Prostate gland (tissue), 2 donors: ENCODE results near the gene FOXP1. TPM values are rescaled to one million over a fixed set of nuclear protein-coding genes. Genes with fewer than 3 reads are reported as not detected.

Experiments used
- DNase-seq: peaks from one replicate; pipeline ENCODE4 v3.0.0-alpha.2; 2019; ENCODE audit warnings: low spot score
- H3K27ac ChIP-seq, 2 donors: fragments of 200-600 bp; sonication (generic); 2 replicates each; pipeline ENCODE4 v1.5.1; 2017 to 2019
- H3K27me3 ChIP-seq: fragments of 200-600 bp; sonication (generic); replicated peaks from 2 replicates; pipeline ENCODE4 v1.5.1; 2019; ENCODE audit not compliant: insufficient read depth
- H3K36me3 ChIP-seq, 2 donors: fragments of 200-600 bp; sonication (generic); 1 replicate in 1 of 2; 2 replicates in 1 of 2; pipeline versions ENCODE4 v1.5.1 to v1.8.1; 2017 to 2019
- H3K4me1 ChIP-seq: fragments of 200-600 bp; sonication (generic); replicated peaks from 2 replicates; pipeline ENCODE4 v1.5.1; 2019
- H3K4me3 ChIP-seq, 2 donors: fragments of 200-600 bp; sonication (generic); 2 replicates each; pipeline ENCODE4 v1.5.1; 2017 to 2019
- H3K9me3 ChIP-seq: fragments of 200-600 bp; sonication (generic); 2 replicates; pipeline ENCODE4 v1.5.1; 2017
- POLR2A ChIP-seq: fragments of 450-650 bp; IDR thresholded peaks from one replicate; pipeline ENCODE4 v1.6.1; 2016; ENCODE audit warnings: antibody characterized with exemption, mild to moderate bottlenecking
- POLR2AphosphoS5 ChIP-seq: sonication (generic); formaldehyde crosslinking; IDR thresholded peaks from one replicate; pipeline ENCODE4 v1.6.1; 2017; ENCODE audit warnings: antibody characterized with exemption
- WGBS: methylation state at CpG from one replicate; pipeline ENCODE4 v1.1.5; 2018; 5-methylcytosine and 5-hydroxymethylcytosine counted together
- intact Hi-C: fragments of 100-400 bp; cut with DNase I; formaldehyde crosslinking; loops from one replicate; pipeline ENCODE4 v1.14.2; 2022
- total RNA-seq, 2 donors: library from RNA; depleted of rRNA; stranded (reverse); fragments of >200 nt; gene quantifications; one replicate each; pipeline ENCODE4 v1.1.0, GENCODE V29; 2016
- TF ChIP-seq, protein P1 (sequence below), 4 experiments: fragments of 200-600 bp in 2 of 4; fragments of 450-650 bp in 2 of 4; sonication (generic) in 2 of 4; IDR thresholded peaks; 1 replicate in 3 of 4; 2 replicates in 1 of 4; pipeline ENCODE4 v1.5.1; 2016 to 2019; ENCODE audit warnings: antibody characterized with exemption in 4 of 4, mild to moderate bottlenecking in 2 of 4, moderate library complexity in 2 of 4

FOXP1 gene
- total RNA-seq, 2 donors from 2014 or later = 133 to 156 TPM

DNA sequence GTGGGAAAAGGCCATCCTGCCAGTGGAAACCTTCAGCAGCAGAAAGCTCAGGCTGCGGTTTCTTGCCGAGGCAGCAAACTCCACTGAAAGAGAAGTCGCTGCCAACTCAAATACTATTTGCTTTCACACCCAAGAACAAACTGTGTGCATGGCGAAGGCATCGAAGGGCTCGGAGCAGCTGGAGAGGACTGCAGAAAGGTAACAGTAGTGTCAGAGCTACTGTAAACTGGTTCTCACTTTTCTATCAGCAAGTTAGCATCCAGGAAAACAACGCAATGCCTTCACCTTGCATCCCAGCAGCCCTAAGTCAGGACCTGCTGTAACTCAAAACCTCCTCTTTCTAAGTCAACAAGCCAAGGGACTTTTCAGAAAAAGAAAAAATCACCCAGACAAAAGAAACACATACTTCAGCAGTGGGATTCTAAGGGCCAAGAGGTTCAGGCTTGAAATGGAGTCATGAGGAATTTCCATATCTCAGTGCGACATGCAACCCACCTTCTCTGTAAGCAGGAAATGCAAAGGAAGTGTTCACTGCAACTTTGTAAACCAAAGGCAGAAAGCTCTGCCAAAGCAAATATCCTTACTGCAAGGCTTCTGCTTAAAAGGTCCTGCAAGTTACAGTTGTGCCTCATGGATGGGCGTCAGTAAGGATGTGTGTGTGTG lies 193.5 kb downstream of the FOXP1 start:
- H3K4me1 ChIP-seq = peaks cover 6% of the 10 kb centered on the region
- DNase-seq = peak; percentile 79

DNA sequence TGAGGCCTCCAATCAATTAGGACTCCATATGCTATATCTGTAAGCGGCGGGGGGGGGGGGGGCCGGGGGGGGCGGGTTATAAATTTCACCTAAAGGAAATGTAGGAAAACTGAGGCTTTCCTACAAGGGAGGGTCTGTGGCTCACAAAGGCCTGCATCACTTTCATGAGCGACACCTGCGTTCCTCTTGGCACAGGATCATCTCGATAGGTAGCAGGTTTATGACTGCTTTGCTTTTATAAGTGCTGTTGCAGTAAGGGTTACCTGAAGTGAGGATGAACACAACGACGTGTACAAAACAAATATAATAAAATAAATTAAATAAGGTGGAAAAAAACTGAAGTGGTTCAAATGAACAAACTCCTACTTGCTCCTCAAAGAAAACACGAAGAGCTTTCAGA lies 194.3 kb downstream of the FOXP1 start:
- intact Hi-C loops = no loop called here
- no peak for DNase-seq
- H3K4me1 ChIP-seq = peaks cover 6% of the 10 kb centered on the region
- H3K27ac ChIP-seq = no peak overlapping the region
- no peak for TF ChIP-seq POLR2A
- TF ChIP-seq, protein P1, sequence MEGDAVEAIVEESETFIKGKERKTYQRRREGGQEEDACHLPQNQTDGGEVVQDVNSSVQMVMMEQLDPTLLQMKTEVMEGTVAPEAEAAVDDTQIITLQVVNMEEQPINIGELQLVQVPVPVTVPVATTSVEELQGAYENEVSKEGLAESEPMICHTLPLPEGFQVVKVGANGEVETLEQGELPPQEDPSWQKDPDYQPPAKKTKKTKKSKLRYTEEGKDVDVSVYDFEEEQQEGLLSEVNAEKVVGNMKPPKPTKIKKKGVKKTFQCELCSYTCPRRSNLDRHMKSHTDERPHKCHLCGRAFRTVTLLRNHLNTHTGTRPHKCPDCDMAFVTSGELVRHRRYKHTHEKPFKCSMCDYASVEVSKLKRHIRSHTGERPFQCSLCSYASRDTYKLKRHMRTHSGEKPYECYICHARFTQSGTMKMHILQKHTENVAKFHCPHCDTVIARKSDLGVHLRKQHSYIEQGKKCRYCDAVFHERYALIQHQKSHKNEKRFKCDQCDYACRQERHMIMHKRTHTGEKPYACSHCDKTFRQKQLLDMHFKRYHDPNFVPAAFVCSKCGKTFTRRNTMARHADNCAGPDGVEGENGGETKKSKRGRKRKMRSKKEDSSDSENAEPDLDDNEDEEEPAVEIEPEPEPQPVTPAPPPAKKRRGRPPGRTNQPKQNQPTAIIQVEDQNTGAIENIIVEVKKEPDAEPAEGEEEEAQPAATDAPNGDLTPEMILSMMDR (IDR thresholded peaks at IDR 0.05) = no peak
- no peak for TF ChIP-seq POLR2AphosphoS5
- no peak overlapping the region for H3K4me3 ChIP-seq
- H3K9me3 ChIP-seq = no peaks in the 10 kb centered on the region
- H3K27me3 ChIP-seq = no peaks in the 10 kb centered on the region
- H3K36me3 ChIP-seq = no peaks in the 10 kb centered on the region
- WGBS = 36% methylated on average over 10 of the region's 10 CpGs

More for the DNA sequence above, 193.5 kb downstream of the FOXP1 start:
- H3K9me3 ChIP-seq = no peaks in the 10 kb centered on the region
- H3K27ac ChIP-seq = peak overlapping the region in 1 of 2 donors; percentile 15
- intact Hi-C loops = no loop called here
- no peaks in the 10 kb centered on the region for H3K27me3 ChIP-seq
- no peak overlapping the region for H3K4me3 ChIP-seq
- TF ChIP-seq POLR2A (no peak), POLR2AphosphoS5 (peak; percentile 82)
- TF ChIP-seq, protein P1 (IDR thresholded peaks at IDR 0.05) = no peak
- whole genome bisulfite sequencing = 7% methylated on average over 9 of the region's 9 CpGs
- no peaks in the 10 kb centered on the region for H3K36me3 ChIP-seq

DNA sequence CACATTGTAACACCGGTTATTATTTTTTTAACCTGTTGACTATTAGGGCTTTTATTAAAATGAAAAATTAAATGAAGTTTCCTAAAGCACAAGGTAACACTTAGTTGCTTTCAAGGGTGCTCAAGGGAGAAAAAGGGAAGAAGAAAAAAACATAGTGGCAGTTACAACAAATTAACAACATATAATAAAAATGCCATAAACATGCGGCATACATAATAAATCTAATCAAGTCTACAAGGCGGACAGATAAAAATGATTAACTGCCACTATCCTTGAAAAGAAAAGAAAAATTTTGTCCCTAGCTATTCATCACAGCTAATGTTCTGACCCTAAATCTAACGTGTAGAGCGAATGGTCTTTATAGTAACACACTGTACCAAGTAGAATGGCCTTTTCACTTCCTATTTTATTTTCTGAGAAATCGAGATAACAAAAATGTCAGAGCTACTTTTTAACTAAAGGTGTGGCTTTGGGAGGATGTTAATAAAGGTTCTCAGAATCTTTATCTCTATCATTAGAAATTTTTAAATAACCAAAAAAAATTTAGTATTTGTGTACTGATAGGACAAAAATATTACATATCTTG lies 194.9 kb downstream of the FOXP1 start:
- no peak overlapping the region for H3K27ac ChIP-seq
- no peaks in the 10 kb centered on the region for H3K9me3 ChIP-seq
- no peak for DNase-seq
- H3K4me1 ChIP-seq = peaks cover 6% of the 10 kb centered on the region
- H3K27me3 ChIP-seq = no peaks in the 10 kb centered on the region
- 48% methylated on average over 6 of the region's 6 CpGs for WGBS
- intact Hi-C loops = no loop called here
- TF ChIP-seq, protein P1 (IDR thresholded peaks at IDR 0.05) = no peak
- TF ChIP-seq POLR2AphosphoS5 = no peak
- no peak overlapping the region for H3K4me3 ChIP-seq
- H3K36me3 ChIP-seq = no peaks in the 10 kb centered on the region

DNA sequence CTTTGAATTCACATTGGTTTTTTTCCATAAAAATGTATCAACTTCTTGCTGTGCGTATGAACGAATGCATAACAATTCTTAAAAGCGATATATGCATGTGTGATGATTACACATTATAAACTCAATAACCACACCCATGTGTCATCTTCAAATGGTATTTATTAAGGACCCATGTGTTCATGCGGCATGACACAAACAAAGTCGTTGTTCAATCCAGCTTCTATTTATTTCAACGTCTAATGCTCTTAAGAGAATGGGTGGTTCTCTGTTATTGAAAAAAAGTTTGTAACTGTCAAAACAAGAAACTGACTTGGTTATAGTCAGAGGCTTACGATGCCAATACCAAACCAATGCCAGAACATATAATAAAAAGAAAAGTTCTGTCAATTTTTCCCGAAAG lies 195.9 kb downstream of the FOXP1 start:
- no peaks in the 10 kb centered on the region for H3K9me3 ChIP-seq

More for the DNA sequence above, 195.9 kb downstream of the FOXP1 start:
- Histone ChIP-seq H3K4me3 (no peak overlapping the region), H3K4me1 (peaks cover 6% of the 10 kb centered on the region), H3K36me3 (no peaks in the 10 kb centered on the region), H3K27me3 (no peaks in the 10 kb centered on the region), H3K27ac (no peak overlapping the region)
- DNase-seq = no peak
- TF ChIP-seq, protein P1 (IDR thresholded peaks at IDR 0.05) = no peak
- TF ChIP-seq POLR2AphosphoS5 = no peak
- TF ChIP-seq POLR2A = no peak
- 80% methylated on average over 8 of the region's 8 CpGs for WGBS
- intact Hi-C loops = no loop called here
